Brain pericyte (primary cell): ENCODE measurements around the gene PIKFYVE.
"Not testable (repeated sequence)": the region's sequence is repeated elsewhere in the genome, so short reads cannot be mapped to it uniquely, and the experiment has no call there.

Source experiments
- DNase-seq: peaks from one replicate; pipeline ENCODE4 v3.0.0-alpha.2; 2012; ENCODE audit warnings: low read depth, low spot score

Gene PIKFYVE

GRCh38 chr2:208265801-208266552 lies at the start of gene PIKFYVE:
TSS of gene PIKFYVE (plus strand) at chr2:208266255. CDS start at chr2:208271520, 5,265 bp downstream.
- DNase-seq: peak; percentile 97

GRCh38 chr2:208221873-208222272 lies 44.2 kb upstream of the PIKFYVE start:
- not testable (repeated sequence) for DNase-seq

GRCh38 chr2:208222351-208222750 lies 43.7 kb upstream of the PIKFYVE start:
- DNase-seq: no peak

GRCh38 chr2:208224802-208225201 lies 41.3 kb upstream of the PIKFYVE start:
- no peak for DNase-seq

GRCh38 chr2:208227581-208228232 lies 38.3 kb upstream of the PIKFYVE start:
- DNase-seq: no peak

GRCh38 chr2:208228476-208228875 lies 37.6 kb upstream of the PIKFYVE start:
- no peak for DNase-seq

GRCh38 chr2:208234786-208235185 lies 31.3 kb upstream of the PIKFYVE start:
- DNase-seq: no peak

- DNase-seq: no peak
Measured at GRCh38 chr2:208235860-208236259, 30.2 kb upstream of the PIKFYVE start.

GRCh38 chr2:208239770-208240493 lies 26.1 kb upstream of the PIKFYVE start:
- no peak for DNase-seq

- DNase-seq: no peak
Measured at GRCh38 chr2:208240619-208241209, 25.3 kb upstream of the PIKFYVE start.

- DNase-seq: no peak
Measured at GRCh38 chr2:208244422-208244821, 21.6 kb upstream of the PIKFYVE start.

- DNase-seq: no peak
Measured at GRCh38 chr2:208245746-208246145, 20.3 kb upstream of the PIKFYVE start.

- DNase-seq: no peak
Measured at GRCh38 chr2:208248601-208249000, 17.5 kb upstream of the PIKFYVE start.

- DNase-seq: no peak
Measured at GRCh38 chr2:208249296-208249695, 16.8 kb upstream of the PIKFYVE start.

- no peak for DNase-seq
Measured at GRCh38 chr2:208250388-208250787, 15.7 kb upstream of the PIKFYVE start.

- DNase-seq: no peak
Measured at GRCh38 chr2:208251098-208251497, 15.0 kb upstream of the PIKFYVE start.

- DNase-seq: no peak
Measured at GRCh38 chr2:208252716-208253492, 13.2 kb upstream of the PIKFYVE start.

- DNase-seq: no peak
Measured at GRCh38 chr2:208253600-208254117, 12.4 kb upstream of the PIKFYVE start.

GRCh38 chr2:208254118-208254870 lies 11.8 kb upstream of the PIKFYVE start:
- DNase-seq: peak; percentile 48

- peak; percentile 81 for DNase-seq
Measured at GRCh38 chr2:208254871-208255556, 11.0 kb upstream of the PIKFYVE start, which contains the start of gene IDH1. TSS of gene IDH1 (minus strand) at chr2:208255071. CDS start at chr2:208251551, 3,520 bp downstream.
